NB4 (cell line): Measurements from ENCODE around the gene SCN8A.

ENCODE experiments used
- POLR2A ChIP-seq: IDR thresholded peaks from 2 replicates; pipeline ENCODE4 v1.6.1; 2011; ENCODE audit warnings: mild to moderate bottlenecking; ENCODE audit not compliant: insufficient read length; ENCODE audit errors: extremely low read depth
- TF ChIP-seq, protein P1 (sequence below): IDR thresholded peaks from one replicate; pipeline ENCODE4 v1.5.1; 2012; ENCODE audit warnings: low read depth, low read length

DNA sequence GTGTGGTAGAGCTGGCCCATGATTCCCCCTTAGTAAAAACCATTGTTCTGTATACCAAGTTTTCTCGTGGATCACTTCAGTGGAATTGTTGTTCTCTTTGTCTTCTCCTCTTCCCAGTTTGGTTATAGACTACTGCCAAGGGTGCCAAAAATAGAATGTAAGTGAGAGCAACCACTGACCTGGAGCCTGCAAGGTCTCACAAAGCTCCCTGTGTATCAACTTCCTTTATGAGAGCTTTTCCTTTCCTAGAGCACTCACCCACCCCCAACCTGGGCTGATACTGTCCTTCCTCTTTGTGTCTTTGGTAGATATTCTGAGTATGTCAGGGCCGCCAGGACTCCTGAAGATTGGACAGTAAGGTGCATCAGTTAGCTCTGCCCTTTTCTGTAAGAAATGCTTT lies 101.0 kb downstream of the SCN8A start:
- TF ChIP-seq POLR2A: no peak
- TF ChIP-seq, protein P1, sequence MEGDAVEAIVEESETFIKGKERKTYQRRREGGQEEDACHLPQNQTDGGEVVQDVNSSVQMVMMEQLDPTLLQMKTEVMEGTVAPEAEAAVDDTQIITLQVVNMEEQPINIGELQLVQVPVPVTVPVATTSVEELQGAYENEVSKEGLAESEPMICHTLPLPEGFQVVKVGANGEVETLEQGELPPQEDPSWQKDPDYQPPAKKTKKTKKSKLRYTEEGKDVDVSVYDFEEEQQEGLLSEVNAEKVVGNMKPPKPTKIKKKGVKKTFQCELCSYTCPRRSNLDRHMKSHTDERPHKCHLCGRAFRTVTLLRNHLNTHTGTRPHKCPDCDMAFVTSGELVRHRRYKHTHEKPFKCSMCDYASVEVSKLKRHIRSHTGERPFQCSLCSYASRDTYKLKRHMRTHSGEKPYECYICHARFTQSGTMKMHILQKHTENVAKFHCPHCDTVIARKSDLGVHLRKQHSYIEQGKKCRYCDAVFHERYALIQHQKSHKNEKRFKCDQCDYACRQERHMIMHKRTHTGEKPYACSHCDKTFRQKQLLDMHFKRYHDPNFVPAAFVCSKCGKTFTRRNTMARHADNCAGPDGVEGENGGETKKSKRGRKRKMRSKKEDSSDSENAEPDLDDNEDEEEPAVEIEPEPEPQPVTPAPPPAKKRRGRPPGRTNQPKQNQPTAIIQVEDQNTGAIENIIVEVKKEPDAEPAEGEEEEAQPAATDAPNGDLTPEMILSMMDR: no peak
